NCI-H2029 (cell line): ENCODE data around the gene GBX2.

Source experiments
- DNase-seq: peaks from one replicate; lab custom pipeline; 2025; lab: John Stamatoyannopoulos, UW

The GBX2 gene

GRCh38 chr2:236180831-236181453, 12.8 kb upstream of the GBX2 start:
- DNase-seq, result peak; percentile 47

- DNase-seq, result no peak
Observed at GRCh38 chr2:236180076-236180816, 12.1 kb upstream of the GBX2 start.

DNA sequence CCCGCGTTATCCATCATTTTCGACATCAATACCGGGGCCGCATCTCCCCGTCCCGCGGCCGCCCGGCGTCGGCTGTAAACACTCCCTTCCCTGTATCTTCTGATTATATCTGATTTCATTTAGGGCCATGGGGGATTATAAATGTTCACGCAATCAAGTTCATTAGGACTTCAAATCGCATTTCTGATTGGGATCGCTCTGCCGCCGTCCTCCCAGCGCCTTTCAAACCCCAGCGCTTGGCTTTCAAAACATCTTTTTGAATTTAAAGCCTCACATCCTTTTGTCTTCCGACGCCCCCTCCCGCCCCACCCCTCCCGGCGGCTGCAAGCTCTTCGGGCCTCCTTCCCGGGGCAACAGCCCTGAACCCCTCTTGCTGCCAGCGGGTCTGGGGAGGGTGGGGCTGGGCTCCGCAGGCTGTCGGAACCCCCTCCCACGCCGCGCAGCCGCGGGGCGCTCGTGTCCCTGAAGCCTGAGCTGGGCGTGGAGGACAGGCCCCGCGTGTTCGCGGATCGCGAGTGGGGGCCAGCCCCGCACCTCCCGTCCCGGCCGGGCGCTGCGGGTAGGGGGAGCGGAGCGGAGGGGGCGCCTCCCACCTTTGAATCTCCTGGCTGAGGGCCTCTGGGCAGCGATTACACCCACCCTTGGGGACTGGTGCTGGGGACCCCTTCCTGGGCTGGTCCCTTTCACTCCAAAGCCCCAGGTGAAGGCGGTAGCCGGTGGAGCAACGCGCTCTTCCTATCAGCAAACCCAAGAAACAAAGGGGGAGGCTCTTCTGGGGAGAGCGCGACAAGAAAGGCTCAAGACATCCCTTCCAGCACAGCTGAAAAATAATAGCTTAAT, 11.3 kb upstream of the GBX2 start:
- DNase-seq, result no peak

DNA sequence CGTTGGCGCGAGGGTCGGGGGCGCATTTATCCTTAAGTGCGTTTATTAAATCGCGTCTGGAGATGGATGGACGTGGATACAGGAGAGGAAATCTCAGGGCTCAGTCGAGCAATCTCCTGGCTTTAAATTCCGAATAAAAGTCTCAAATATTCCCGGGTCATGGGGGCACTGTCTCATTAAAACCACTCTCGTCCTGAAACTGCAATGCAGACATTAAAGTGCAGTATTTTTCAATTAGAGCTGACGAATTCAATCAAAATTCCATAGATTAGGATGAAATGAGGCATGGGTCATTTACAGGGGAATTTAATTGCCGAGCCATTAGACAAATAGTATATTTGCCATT, 10.7 kb upstream of the GBX2 start:
- DNase-seq, result no peak

DNA sequence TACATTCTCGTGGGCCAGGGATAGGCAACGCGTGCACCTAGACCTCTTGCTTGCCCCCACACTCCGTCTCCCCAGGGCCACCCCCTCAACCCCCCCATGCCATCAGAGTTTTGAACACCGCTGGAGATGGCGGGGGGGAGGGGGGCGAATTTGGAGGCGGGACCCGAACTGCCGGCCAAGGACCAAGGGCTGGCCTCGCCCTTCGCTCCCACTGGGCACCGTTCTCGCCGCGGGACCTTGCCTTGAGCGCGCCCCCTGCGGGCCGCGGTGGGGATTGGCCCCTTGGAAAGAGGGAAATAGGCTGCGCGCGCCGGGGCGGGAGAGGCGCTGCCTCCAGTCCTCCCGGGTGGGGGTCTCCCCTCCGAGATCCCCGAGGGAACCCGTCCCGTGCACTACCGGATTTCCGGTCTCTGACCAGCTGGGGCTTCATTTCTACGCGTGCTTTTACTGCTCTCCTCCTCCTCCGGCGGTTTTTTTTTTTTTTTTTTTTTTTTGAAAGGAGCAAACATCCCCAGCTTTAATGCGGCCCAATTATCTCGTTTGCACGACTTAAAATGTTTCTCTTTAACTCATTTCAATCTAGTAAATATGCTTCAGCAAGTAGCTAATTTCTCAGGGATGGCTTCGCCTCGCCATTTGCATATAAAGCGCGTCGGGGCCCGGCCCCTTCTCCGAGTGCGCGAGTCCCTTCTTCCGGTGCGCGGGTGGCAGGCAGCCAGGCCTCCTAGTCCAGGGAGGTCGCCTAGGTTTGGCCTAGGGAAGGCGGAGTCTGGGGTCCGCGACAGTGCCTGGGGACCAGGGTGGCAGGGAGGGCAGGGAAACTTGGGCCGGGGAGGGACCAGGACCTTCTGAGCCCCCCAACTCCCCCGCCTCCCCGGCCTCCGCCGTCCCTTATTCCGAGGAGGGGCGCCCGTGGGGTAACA, 10.0 kb upstream of the GBX2 start:
- peak; percentile 69 for DNase-seq

- peak; percentile 75 for DNase-seq
Observed at GRCh38 chr2:236177604-236177966, 9.4 kb upstream of the GBX2 start.

GRCh38 chr2:236176951-236177350, 8.8 kb upstream of the GBX2 start:
- DNase-seq, result no peak

- DNase-seq, result no peak
Observed at GRCh38 chr2:236176417-236176816, 8.2 kb upstream of the GBX2 start.

- no peak for DNase-seq
Observed at GRCh38 chr2:236175548-236176150, 7.5 kb upstream of the GBX2 start.

DNA sequence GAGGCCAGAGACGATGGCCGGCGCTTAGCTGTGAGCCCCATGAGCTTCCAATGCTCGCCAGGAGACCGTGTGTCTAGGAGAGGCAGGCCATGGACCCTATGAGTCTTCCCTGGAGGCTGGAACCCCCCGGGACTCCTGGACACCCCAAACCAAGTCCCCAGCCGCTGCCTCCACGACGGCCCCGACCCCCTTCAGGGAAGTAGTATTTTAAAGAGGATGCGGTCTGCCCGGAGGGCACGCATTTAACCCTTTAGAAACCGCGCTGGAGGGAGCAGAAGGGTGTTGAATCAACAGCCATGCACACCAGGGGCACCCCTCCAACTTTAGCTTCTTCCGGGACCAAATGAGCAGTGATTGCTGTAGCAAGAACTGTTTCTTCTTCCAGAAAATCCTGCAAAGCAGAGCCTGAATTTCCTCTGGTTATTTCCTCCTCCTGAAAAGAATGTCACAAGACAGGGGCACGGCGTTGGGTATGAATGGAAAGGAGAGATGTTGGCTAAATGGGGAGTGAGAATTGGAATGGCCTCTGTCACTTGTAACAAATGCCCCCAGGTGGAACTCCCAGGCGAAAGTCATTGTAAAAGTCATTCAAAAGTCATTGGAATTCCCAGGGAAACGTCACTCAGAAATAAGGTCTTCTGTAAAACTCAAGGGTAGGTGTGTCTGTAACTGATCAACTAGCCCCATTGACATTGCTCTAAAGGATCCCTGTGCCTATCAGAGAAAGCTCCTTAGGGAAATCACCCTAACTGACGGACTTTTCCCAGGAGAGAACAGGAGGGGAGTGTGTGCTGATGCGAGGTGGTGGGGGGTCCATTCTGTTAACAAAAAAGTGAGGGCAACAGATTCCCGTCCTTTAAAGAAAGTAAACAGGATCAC, 5.8 kb upstream of the GBX2 start:
- no peak for DNase-seq

DNA sequence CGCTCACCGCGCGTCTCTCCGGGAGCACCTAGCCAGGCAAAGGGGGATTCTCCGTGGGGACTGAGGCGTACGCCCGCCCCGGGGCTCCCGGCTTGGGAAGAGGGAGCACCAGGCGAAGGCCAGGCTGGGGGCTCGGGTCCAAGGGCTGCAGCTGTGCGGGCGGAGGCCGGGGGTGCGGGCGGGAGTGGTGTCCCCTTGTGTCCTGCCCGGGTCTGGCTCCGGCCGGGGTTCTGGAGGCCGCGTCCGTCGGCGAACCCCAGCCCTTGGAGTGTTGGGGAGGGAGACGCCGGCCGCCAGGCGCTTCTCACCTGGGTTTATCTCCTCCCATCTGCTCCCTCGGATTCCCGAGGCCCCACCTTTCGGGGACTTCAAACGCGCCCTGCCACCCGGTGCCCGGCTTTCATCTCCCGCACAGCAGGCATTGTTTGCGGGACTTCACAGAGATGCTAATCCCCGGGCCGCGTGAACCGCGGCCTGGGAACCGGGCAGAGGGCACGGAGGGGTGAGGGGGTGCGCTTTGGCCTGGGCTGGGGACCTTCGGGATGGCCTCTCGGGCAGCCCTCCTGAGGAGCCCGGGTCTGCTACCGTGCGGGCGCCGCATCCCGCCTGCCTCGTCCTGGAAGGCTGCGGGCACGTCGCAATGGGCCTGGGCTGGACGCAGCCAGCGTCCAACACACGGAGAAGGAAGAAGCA, 5.0 kb upstream of the GBX2 start:
- no peak for DNase-seq

DNA sequence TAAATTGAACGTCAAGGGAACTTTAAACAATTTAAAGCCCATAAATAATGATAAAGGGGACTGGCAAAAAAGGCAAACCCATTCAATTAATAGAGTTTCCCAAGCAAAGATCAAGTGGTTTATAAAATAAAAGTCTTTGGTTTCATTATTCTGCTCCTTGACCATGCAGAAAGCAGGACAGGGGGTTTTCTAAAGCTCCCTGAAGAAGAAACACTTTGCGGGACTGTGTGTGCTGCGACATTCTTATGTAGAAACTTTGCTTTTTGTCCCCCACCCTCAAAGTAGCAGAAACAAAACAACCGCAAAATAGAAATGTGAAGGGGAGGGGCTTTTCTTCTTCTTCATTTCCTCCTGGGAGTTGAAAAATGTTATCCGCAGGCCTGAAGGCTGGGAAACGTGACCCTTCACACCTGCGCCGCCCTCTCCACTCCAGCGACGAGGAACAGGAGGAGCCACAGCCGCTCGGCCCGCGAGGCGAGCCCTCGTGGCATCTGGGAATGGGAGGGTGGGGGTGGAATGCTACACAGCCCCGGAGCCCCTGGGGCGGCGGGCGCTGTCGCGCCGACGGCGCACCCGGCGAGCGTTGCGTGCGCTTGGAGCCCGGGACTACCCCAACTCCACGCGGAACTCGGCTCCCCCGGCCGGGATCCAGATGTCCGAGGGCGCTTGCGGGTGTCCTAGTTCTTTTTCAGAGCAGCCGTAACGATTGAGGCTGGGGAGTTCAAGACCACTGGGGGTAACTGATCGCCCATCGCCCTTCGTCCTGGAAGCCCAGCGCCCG, 4.3 kb upstream of the GBX2 start:
- DNase-seq, result no peak

DNA sequence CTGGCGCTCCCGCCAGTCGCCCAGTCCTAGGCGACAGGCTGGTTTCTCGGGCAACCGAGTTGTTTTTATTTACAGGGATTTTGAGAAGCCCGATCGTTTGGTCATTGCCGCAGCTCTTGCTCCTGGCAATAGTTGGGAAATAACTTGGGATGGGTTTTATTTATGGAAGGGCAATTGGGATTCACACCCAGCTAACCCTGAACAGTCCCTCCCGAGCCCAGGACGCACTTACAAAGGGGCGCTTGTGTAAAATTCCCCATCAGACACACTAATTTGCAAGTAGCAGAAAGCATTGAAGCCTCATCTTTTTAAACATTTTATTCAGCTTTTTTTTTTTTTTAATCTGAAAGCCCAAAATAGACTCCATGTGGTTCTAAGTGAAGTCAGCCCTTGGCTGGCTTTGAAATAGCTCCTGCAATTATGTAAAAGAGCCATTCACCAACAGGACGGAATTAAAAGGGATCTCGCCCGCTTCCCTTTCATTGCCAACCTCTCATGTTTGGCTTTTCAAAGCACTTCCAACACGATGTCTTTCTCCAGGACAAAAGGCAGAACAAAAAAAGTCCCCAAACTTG, 3.6 kb upstream of the GBX2 start:
- no peak for DNase-seq

DNA sequence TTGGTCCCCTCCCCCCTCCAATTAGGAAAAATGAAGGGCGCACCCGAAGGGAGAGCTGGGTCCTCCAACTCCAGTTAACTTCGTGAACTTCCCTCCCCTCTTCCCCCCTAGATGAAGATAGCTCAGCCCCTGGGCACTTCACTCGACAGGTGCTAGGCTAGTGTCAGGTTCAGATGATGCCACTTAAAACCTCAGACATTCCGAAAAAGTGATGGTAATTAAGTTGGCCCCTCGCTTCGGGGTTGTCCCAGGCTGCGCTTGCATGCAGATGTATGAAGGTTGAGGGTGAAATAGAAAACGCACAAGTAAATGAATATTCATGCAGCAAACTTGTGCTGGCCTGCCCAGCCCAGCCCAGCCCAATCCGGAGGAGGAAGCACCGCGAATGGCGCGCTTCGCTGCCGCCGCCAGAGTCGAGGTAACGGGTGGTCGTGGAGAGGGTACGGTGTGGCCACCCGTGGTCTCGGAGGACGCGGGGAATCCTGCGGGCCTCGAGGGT, 3.0 kb upstream of the GBX2 start:
- DNase-seq, result no peak

DNA sequence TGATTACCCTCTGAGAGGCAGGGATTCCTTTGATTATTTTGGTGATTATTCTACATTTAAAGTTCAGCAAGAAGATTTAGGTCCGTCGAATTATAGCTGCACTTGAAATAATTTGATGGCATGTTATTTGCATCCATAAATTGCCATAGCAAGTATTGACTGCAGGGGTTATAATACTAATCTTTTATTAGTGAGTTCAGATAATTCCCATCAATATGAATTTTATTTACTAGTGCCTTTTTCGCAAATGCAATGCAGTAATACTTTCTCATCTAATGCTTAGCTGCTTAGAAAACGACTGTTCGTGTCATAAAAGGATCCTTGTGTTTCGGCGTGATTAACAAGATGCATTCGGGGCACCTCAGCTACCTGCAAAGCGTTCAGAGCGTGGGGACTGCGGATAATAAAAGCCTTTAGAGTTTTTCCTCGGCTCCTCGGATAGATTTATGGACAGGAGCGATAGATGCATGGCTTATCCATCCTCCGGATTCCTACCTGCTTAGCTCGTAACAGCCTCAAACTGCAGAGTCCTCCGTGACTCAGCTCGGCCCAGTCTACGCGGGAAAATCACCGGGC, 2.5 kb upstream of the GBX2 start:
- DNase-seq, result no peak

- no peak for DNase-seq
Observed at GRCh38 chr2:236169741-236170589, 1.8 kb upstream of the GBX2 start.

GRCh38 chr2:236169151-236169721, 1.1 kb upstream of the GBX2 start:
- DNase-seq, result no peak
